Upper lobe of left lung (tissue), 4 donors: ENCODE measurements around the gene RUVBL2.

Experiments used
- EP300 ChIP-seq, 4 donors: sonication (generic); formaldehyde crosslinking; IDR thresholded peaks; one replicate each; pipeline ENCODE4 v1.5.1; 2017; ENCODE audit warnings: antibody characterized with exemption in 4 of 4, control low read depth in 2 of 4
- POLR2A ChIP-seq, 4 donors: fragments of 450-650 bp; IDR thresholded peaks; one replicate each; pipeline ENCODE4 v1.5.1; 2016 to 2017; ENCODE audit warnings: antibody characterized with exemption in 4 of 4, mild to moderate bottlenecking in 2 of 4
- TF ChIP-seq, protein P1 (sequence below), 6 experiments: fragments of 450-650 bp in 4 of 6; fragments of 200-600 bp in 2 of 6; sonication (generic) in 2 of 6; IDR thresholded peaks; one replicate each; pipeline ENCODE4 v1.5.1; 2016 to 2019; ENCODE audit warnings: antibody characterized with exemption in 6 of 6

DNA sequence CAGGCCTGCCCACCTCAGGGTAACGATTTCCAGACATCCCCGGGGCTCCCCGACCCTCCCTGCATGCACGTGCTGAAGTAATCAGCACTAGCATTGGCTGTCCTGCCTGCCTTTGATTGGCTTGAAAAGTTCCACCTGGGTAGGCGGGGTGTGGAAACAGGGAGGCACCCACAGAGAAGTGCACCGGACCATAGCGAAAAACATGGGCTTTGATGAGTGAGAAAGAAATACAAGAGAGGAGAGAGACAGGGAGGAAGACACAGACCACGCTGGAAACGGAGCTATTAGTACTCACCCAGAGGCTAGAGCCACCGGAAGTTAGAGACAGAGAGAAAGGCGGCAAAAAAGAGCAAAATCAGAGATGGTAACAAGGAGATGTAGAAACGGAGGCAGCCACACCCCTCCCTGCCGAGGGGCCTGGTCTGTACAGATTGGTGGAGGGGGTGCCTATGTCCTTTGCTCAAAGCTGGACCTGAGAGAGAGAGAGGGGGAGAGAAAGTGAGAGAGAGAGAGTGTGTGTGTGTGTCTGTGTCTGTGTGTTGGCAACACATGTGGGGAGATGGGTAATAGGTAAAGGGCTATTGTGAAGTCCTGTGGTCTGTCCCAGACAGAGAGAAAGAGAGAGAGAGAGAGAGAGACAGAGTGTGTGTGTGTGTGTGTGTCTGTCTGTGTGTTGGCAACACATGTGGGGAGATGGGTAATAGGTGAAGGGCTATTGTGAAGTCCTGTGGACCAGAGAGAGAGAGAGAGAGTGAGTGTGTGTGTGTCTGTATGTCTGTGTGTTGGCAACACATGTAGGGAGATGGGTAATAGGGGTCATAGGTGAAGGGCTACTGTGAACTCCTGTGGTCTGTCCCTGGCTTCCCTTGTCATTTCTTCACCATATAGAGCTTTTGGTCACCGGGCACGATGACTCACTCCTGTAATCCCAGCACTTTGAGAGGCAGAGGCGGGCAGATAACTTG lies 27.5 kb downstream of the RUVBL2 start:
- no peak for TF ChIP-seq EP300 (IDR thresholded peaks at IDR 0.05)
- no peak for TF ChIP-seq POLR2A (IDR thresholded peaks at IDR 0.05)
- TF ChIP-seq, protein P1, sequence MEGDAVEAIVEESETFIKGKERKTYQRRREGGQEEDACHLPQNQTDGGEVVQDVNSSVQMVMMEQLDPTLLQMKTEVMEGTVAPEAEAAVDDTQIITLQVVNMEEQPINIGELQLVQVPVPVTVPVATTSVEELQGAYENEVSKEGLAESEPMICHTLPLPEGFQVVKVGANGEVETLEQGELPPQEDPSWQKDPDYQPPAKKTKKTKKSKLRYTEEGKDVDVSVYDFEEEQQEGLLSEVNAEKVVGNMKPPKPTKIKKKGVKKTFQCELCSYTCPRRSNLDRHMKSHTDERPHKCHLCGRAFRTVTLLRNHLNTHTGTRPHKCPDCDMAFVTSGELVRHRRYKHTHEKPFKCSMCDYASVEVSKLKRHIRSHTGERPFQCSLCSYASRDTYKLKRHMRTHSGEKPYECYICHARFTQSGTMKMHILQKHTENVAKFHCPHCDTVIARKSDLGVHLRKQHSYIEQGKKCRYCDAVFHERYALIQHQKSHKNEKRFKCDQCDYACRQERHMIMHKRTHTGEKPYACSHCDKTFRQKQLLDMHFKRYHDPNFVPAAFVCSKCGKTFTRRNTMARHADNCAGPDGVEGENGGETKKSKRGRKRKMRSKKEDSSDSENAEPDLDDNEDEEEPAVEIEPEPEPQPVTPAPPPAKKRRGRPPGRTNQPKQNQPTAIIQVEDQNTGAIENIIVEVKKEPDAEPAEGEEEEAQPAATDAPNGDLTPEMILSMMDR (IDR thresholded peaks at IDR 0.05), result no peak
